ENCODE measurements around the gene CACNB1. TPM values are rescaled to one million over a fixed set of nuclear protein-coding genes. Genes with fewer than 3 reads are reported as not detected.

Gene CACNB1
- total and polyA plus RNA-seq, 10 of the 15 experiments (the other 5 are each of a cell fraction or from before 2014, with no cell fraction given): 0.06 to 15.6 (median 6.3) TPM

- no peak for TF ChIP-seq ZNF687 (IDR thresholded peaks at IDR 0.05)
- TF ChIP-seq HDAC2 (IDR thresholded peaks at IDR 0.05): no peak
- no peak for TF ChIP-seq LARP7 (IDR thresholded peaks at IDR 0.05)
- TF ChIP-seq ELK1 (IDR thresholded peaks at IDR 0.05; ENCODE audit: low read depth, low read length): no peak
- TF ChIP-seq NFIC (IDR thresholded peaks at IDR 0.05; ENCODE audit: low read depth, low read length): no peak
- TF ChIP-seq RELA (IDR thresholded peaks at IDR 0.05; ENCODE audit: borderline replicate concordance, partially characterized antibody): no peak
- no peak for TF ChIP-seq HCFC1 (IDR thresholded peaks at IDR 0.05; ENCODE audit: low read length)
Observed at GRCh38 chr17:39181303-39181702, 16.2 kb downstream of the CACNB1 start (continued).

GRCh38 chr17:39178536-39178935 is 18.9 kb downstream of the CACNB1 start:
- ChIA-PET CTCF (interaction anchor here (1.5 to 8.9 kb wide), 2 partner anchors 14 to 195 kb away, joined by 7 to 79 read pairs; partner anchors contain the start of gene ARL5C), RAD21 (ENCODE audit: unreplicated experiment) (no interaction called here), POLR2A (no interaction called here), SMC1A (ENCODE audit: uncharacterized antibody, unreplicated experiment) (interaction anchor here (0.8 kb wide), 1 partner anchor 62 kb away, joined by 3 read pairs; no protein-coding TSS in a partner anchor)
- BruUV-seq (replicated peaks): no TSS peak
- Histone ChIP-seq H3K4me2 (ENCODE audit: control insufficient read depth, insufficient read depth) (no peak overlapping the region), H3K9me3 (replicated peaks; ENCODE audit: control insufficient read depth, insufficient read depth, low read length) (no peaks in the 10 kb centered on the region), H3K9ac (ENCODE audit: control insufficient read depth, insufficient read depth, low read length) (no peak overlapping the region), H3K4me3 (no peak overlapping the region), H3K36me3 (ENCODE audit: control insufficient read depth in 2 of 2, insufficient read depth in 2 of 2, low read length in 1 of 2) (peaks cover 2 to 7% of the 10 kb centered on the region in 2 experiments; a peak in 2 of 4 replicates), H3K79me2 (ENCODE audit: control insufficient read depth, insufficient read depth, low read length) (no peaks in the 10 kb centered on the region), H3K27ac (ENCODE audit: control insufficient read depth, insufficient read depth) (no peak overlapping the region), H2AFZ (ENCODE audit: control insufficient read depth, low read depth, low read length) (no peak overlapping the region), H4K20me1 (ENCODE audit: control insufficient read depth, insufficient read depth) (no peaks in the 10 kb centered on the region), H3K27me3 (replicated peaks in 1 of 2; ENCODE audit: control insufficient read depth in 2 of 2, insufficient read depth in 2 of 2, low read length in 1 of 2) (no peaks in the 10 kb centered on the region), H3K4me1 (ENCODE audit: control insufficient read depth, insufficient read depth, low read length) (no peaks in the 10 kb centered on the region)
- FAIRE-seq: no peak
- intact Hi-C loops (cut with micrococcal nuclease; ENCODE audit: unreplicated experiment): no loop called here
- DNase-seq (ENCODE audit: low read depth, low spot score): no peak
- in situ Hi-C loops (cut with MboI): no loop called here
- WGBS (ENCODE audit: insufficient coverage, insufficient replicate concordance, low lambda C conversion rate, missing lambda C conversion rate): 95% methylated on average over 4 of the region's 4 CpGs
- no peak for ATAC-seq
- TF ChIP-seq BCL3 (IDR thresholded peaks at IDR 0.05; ENCODE audit: borderline replicate concordance, insufficient read depth, low read depth, low read length, poor library complexity, severe bottlenecking): no peak
- no peak for TF ChIP-seq NRF1 (conservative IDR thresholded peaks at IDR 0.05; ENCODE audit: low read depth, low read length)
- TF ChIP-seq PBX3 (IDR thresholded peaks at IDR 0.05; ENCODE audit: insufficient replicate concordance, low read depth, low read length): no peak
- TF ChIP-seq RFX5 (IDR thresholded peaks at IDR 0.05; ENCODE audit: low read depth, low read length): no peak
- no peak for TF ChIP-seq JUND (IDR thresholded peaks at IDR 0.05; ENCODE audit: low read depth, low read length)
- no peak for TF ChIP-seq GABPA (IDR thresholded peaks at IDR 0.05; ENCODE audit: low read depth)
- no peak for TF ChIP-seq BHLHE40 (IDR thresholded peaks at IDR 0.05; ENCODE audit: borderline replicate concordance in 1 of 2, low read depth in 2 of 2, low read length in 1 of 2)
